ENCODE data around the gene ENDOU. TPM values are rescaled to one million over a fixed set of nuclear protein-coding genes. Genes with fewer than 3 reads are reported as not detected.

Gene ENDOU
- total RNA-seq, 1 experiment from 2014 or later = not detected

GRCh38 chr12:47757364-47757839 is 32.1 kb upstream of the ENDOU start (continued):
- TF ChIP-seq CTCF (IDR thresholded peaks at IDR 0.05) (no peak), AR (CRISPR knock-in tag; IDR thresholded peaks at IDR 0.05) (no peak), SMAD3 (CRISPR knock-in tag; IDR thresholded peaks at IDR 0.05; ENCODE audit: borderline replicate concordance) (no peak), NFYB (CRISPR knock-in tag; conservative IDR thresholded peaks at IDR 0.05; ENCODE audit: low read depth) (no peak), ELF4 (CRISPR knock-in tag; IDR thresholded peaks at IDR 0.05; ENCODE audit: low read depth) (no peak), FOXP4 (CRISPR knock-in tag; IDR thresholded peaks at IDR 0.05) (no peak), MLX (CRISPR knock-in tag; IDR thresholded peaks at IDR 0.05) (no peak), RELA (CRISPR knock-in tag; IDR thresholded peaks at IDR 0.05; ENCODE audit: borderline replicate concordance) (no peak)
- TF ChIP-seq, protein P1, sequence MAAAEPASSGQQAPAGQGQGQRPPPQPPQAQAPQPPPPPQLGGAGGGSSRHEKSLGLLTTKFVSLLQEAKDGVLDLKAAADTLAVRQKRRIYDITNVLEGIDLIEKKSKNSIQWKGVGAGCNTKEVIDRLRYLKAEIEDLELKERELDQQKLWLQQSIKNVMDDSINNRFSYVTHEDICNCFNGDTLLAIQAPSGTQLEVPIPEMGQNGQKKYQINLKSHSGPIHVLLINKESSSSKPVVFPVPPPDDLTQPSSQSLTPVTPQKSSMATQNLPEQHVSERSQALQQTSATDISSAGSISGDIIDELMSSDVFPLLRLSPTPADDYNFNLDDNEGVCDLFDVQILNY (CRISPR knock-in tag; IDR thresholded peaks at IDR 0.05) = no peak
- TF ChIP-seq, protein P2, sequence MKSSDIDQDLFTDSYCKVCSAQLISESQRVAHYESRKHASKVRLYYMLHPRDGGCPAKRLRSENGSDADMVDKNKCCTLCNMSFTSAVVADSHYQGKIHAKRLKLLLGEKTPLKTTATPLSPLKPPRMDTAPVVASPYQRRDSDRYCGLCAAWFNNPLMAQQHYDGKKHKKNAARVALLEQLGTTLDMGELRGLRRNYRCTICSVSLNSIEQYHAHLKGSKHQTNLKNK (CRISPR knock-in tag; IDR thresholded peaks at IDR 0.05) = no peak

DNA sequence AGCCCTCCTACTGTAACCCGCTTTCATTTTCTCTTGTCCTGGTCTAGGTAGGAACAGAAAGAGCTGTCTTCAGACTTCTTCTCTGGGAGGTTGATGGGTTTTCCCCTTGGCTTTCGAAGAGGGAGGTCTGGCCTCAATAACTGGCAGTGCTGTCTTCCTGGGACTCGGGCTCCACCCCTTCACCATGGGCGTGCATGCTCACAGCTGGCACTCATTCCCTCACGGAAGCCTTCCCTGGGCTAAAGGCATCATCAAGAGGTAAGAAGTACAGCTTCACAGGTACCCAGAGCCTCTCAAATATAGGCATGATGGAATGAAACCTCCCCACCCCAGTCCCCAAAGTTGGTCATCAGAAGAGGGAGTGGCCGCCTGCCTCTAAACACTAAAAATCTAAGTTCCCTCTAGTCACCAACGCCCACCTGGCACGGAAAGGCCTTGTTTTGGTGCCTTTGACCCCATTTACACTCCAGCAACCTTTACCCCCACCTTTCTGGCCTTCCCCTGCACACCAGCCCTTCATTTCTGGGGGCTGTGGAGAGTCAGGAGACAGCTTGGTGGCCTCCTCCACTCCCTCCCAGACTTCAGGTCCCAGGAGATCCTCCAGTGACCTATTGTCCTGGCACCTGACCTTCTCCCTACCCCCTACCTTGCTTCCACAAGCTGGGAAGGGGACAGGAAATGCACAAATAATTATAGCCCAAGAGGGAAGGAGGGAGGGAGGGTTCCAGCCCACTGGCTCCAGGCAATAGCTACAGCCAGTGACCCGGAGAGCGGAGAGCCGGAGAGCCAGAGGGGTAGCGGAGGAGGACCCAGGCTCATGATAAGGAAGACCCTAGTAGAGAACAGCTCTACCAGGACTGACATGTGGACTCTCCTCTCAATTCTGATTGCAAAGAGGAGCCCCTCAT is 30.6 kb upstream of the ENDOU start:
- CTCF ChIA-PET = interaction anchor here (1.1 to 10.5 kb wide), 5 partner anchors 12 to 83 kb away, joined by 3 to 173 read pairs (median 67); no protein-coding TSS in a partner anchor
- peaks cover 70% of the 10 kb centered on the region for H3K4me1 Mint-ChIP-seq
- H3K4me3 Mint-ChIP-seq = no peak overlapping the region
- no peaks in the 10 kb centered on the region for H3K36me3 Mint-ChIP-seq
- no peak overlapping the region for H3K27ac Mint-ChIP-seq
- TF ChIP-seq TCF7 (CRISPR knock-in tag; IDR thresholded peaks at IDR 0.05; ENCODE audit: low read depth) = no peak
- TF ChIP-seq ZNF232 (CRISPR knock-in tag; IDR thresholded peaks at IDR 0.05) = no peak
- TF ChIP-seq AR (CRISPR knock-in tag; IDR thresholded peaks at IDR 0.05) = no peak
- no peak for TF ChIP-seq FOXP4 (CRISPR knock-in tag; IDR thresholded peaks at IDR 0.05)
- TF ChIP-seq, protein P2 (CRISPR knock-in tag; IDR thresholded peaks at IDR 0.05) = no peak
- no peak for TF ChIP-seq ZNF416 (CRISPR knock-in tag; IDR thresholded peaks at IDR 0.05)
- TF ChIP-seq CTCF (IDR thresholded peaks at IDR 0.05) = no peak
- no peak for DNase-seq (ENCODE audit: low spot score)
- H3K27me3 Mint-ChIP-seq (ENCODE audit: low read depth) = no peaks in the 10 kb centered on the region; the same call in 1 of the 2 replicates
- POLR2A ChIA-PET = no interaction called here
- no peaks in the 10 kb centered on the region for H3K9me3 Mint-ChIP-seq
- no peak for ATAC-seq
